Measurements from ENCODE around the gene TSPAN1.

TSPAN1 gene

DNA sequence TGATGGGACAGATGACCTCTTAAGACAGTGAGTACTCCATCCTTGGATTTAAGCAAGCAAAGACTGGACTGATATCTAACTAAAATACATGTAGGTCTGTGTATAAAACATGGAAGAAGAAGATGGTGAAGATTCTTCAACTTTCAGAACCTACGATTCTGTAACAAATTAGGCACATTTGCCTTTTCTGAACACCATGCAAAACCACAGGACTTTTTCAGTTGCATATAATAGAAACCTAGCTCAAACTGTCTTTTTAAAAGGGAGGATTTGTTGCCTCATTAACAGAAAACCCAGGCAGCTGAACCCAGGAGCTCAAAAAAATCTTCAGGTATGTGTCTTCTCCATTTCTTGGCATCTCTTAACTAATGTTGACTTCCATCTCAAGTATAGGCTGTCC lies 14.7 kb upstream of the TSPAN1 start:
- DNase-seq (ENCODE audit: low spot score) = no peak

DNA sequence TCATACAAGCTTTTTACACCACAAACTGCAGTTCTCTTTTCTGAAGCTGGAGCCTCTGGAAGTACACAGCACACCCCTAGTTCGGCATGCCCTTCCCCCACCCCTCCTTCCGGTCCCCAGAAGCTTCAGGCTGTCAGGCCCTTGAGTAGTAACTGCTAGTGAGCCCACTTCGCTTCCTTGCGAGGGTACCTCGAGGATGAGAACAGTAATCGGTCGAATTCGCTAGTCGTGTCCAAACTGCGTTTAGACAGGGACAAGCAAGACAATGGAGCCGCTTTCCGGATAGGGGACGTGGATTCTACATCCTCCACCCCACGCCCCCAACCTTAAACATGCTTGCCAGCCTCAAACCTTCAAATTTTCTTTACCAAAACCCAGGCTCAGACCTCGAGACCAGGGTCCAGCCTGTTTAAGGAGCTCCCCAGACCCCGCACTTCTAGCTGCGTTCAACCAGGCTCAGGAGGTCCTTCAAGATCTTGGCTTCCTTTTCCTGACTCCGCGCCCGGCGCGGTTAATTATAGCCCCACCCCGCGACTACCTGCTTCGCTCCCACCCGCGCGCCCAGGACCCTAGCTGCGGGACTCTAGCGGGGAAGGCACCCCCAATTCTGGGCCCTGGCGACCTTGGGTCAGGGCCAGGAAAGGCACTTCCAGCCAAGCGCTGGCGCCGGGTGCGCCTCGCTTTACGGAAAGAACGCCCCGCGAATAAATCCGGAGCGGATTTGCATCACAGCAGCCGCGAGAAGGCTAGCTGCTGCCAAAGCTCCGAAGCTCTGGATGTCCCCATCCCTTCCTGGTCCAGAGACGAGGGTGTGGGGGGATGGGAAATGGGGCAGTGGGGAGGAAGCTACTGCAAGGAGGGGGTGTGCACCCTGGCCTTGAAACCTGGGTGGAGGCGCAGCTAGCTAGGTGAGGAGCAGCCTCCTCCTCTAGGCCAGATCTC lies 8.1 kb upstream of the TSPAN1 start:
- no peak for DNase-seq (ENCODE audit: low spot score)

DNA sequence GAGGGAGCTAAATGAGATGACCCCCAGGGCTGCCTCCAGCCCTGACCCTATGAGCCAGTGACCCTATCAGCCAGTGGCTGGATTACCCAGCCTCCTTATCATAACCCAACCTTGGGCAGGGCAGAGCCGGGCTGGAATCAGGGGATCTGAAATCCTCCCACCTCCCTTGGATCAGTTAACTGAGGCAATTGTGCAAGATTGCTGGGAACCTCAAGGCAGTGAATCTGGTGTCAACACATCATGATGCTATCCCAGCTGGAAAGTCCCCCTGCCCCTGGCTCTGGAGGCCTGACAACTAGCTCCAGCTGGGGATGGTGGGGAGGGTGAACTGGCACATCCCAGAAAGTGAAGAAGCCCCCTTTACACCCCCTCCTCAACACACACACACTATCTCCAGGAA lies 6.4 kb upstream of the TSPAN1 start:
- DNase-seq (ENCODE audit: low spot score) = no peak

DNA sequence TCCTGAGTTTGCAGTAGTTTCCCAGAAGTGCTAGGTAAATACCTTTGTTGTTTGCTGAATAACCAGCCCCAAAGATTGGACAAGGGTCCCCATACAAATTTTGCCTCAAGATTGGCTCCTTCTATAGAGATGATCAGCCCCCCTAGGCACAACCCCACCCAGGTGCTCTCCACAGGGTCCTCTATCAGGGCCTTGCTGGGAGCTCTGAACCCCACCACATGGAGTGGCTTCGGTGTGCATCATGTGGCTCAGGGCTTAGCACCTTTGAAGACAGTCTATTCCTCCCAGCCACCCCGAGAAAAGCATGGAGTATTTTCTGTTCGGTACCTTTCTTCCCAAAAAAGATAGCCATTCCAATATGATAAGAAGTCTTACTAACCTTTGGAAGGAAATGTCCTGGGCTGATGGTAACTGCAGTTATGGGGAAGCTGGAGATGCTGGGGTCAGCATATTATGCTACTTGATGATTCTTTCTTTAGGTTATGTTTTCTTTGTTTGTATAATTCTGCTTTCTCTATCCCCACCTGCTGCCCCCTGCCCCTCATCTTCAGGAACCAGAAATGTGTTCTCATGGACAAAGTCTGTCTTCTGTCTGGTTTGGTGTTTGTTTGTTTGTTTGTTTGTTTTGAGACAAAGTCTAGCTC lies 5.0 kb upstream of the TSPAN1 start:
- DNase-seq (ENCODE audit: low spot score) = no peak

DNA sequence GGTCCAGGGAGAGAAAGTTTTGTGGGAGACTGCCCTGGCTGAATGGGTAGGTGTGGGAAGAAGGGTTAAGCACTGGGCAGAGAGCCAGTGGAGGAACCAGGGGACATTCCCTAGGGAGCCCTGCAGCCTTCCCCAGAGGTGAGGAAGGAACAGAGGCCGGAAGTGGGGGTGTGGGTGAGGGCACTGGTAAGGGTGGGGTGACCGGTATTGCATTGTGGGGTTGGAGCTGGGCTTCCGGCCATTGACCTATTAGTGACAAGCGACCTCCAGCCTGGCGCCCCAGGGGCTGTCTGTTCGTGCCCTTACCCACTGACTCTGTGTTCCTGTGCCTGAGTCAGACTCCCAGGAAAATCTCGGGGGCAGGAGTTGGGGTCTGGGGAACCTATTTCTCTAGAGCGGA lies 3.5 kb upstream of the TSPAN1 start:
- DNase-seq (ENCODE audit: low spot score) = no peak

DNA sequence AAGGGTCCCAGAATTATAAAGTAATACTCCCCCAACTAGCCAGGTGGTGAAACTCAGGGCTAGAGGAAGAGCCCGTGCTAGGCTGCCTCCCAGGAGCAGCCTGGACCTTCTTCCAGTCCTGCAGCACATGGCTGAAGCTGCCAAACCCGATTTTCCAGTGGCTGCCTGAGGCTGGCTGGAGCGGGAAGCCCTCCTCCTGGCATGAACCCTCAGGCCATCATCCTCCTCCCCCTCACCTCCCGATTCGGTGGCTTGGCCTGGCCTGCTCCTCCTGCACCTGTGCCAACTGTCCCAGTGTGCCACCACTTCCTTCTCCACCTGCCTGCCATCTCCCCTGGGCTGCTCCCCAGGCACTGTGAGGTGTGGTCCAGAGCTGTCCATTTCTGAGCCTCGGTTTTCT lies 3.0 kb upstream of the TSPAN1 start:
- no peak for DNase-seq (ENCODE audit: low spot score)

DNA sequence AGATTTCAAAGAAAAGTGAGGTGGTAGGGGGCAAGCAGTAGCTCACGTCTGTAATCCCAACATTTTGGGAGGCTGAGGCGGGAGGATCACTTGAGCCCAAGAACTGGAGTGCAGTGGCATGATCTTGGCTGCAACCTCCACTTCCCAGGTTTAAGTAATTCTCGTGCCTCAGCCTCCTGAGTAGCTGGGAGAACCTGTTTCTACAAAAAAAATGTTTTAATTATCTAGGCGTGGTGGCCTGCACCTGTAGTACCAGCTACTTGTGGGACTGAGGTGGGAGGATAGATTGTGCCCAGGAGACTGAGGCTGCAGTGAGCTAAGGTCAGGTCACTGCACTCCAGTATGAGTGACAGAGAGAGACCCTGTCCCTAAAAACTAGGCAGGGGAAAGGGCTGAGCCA lies 2.6 kb upstream of the TSPAN1 start:
- no peak for DNase-seq (ENCODE audit: low spot score)

DNA sequence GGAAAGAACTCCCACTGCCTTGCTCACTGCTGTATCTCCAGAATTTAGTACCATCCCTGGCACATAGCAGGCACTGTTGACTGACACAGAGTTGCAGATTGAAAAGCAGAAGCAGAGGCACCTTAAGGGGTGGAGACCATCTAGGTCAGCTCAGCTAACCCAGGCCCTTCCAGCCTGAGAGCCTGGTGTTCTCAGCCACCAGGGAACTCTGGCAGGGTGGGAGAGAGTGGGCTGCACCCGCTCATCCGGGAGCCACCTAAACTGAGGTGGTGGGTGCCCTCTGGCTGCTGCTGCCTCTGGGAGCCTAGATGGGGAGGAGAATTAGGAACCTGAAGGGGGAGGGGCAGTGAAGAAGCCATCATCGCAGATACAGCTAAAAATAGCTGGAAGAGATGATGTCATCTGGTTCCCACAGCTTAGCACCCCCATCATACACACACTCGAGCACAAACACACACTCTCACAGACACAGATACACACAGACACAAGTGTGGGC lies 1.5 kb upstream of the TSPAN1 start:
- no peak for DNase-seq (ENCODE audit: low spot score)

DNA sequence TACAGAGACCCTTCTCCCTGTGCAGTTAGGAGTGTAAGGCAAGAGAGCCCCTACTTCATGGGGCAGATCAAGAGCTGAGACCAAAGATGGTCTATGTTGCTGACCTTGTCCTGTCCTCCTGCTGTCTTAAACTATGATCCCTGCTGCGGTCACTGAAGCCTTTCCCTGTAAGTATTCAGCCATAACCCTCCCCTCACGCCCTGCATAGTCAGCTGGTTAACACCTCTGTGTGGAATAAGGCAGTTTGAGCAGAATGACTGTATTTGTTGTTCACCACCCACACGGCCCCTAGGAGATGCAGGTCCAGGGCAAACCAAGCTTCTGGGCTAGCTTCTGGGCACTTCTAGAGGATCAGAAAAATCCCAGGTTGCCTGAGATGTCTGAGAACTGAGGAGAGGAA lies 356 bp downstream of the TSPAN1 start:
- DNase-seq (ENCODE audit: low spot score) = no peak

DNA sequence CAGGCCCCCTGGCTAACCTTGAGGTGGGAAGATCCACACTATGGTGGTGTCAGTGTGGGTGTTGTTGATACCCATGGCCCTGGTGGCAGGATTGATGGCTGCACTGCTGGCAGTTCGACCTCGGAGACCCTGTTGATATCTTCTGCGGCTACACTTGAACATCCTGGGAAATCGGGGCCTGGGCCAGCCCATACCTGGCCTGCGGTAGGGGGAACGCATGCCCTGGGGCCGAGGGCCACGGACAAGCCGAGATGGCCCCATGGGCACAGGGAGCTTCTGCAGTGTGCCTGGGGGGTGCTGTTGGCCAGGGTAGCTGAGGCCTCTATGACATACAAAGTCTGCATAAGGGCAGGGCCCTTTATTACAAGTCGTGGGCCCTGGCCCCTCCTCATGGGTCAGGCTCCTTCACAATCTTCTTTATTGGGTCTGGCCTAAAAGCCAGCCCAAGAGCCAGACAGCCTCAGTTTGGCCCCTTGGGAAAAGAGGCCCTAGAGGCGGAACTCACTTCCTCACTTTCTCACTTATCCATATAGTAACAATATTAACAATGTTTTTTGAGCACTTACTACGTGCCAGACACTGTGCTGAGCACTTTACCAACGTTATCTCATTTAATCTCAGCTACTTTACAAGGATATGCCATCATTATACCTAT lies 1.5 kb downstream of the TSPAN1 start, which contains the start of gene P3R3URF:
P3R3URF (minus strand) TSS at position 278 of the 655 bp plus-strand sequence; CDS start at position 261, 17 bp downstream.
- DNase-seq (ENCODE audit: low spot score) = no peak

DNA sequence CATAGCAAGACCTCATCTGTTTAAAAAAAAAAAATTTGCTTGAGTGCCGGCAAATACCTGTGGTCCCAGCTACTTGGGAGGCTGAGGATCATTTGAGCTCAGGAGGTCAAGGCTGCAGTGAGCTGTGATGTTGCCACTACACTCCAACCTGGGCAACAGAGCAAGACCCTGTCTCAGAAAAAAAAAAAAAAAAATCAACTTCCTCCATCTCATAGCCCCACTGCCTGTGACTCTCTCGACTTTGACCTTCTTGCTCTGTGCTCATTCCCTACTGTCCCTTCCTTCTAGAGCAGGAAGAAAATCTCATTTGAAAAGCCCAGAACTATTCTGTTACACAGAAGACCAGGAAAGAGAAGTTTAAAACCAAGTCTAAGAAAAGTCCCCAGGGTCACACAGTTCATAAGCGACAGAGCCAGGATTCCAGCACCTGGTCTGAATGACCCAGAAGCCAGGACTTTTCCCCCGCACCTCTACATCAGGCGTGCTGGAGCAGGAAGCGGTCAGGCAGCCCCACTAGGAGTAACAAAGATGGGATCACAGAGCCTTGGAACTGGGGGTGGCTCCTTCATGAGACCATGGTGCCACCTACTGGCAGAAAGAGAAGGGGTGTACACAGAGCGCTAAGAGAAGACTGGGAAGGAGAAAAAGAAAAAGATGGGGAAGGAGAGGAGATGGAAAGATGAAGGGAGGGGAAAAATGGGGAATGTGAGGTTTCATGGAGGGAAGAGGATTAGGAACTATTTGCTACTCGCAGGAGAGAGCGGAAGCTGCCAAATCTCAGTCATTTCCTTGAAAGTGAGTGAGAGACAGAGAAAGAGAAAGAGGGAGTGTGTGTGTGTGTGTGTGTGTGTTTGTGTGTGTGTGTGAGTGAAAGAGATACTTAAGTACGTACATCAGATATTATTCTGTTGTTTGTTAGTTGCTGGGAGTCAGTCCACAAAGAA lies 4.5 kb downstream of the TSPAN1 start:
- peak; percentile 81 for DNase-seq (ENCODE audit: low spot score)

DNA sequence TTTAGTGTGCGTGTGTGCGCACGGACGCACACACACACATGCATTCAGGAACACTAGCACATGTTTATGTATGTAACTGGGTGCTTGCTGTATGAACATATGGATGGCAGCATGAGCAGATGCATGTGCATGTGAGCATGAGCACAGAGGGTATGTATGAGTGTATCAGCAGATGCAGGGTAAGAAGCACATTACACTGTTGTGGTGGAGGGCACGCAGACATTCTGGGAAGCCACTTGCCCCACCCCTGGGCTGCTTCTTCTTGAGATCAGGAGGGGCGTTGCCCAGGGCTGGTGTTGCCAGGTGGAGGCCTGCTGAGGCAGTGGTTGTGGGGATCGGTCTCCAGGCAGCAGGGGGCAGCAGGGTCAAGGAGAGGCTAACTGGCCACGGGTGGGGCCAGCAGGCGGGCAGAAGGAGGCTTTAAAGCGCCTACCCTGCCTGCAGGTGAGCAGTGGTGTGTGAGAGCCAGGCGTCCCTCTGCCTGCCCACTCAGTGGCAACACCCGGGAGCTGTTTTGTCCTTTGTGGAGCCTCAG lies 5.3 kb downstream of the TSPAN1 start:
- DNase-seq (ENCODE audit: low spot score) = peak; percentile 43

DNA sequence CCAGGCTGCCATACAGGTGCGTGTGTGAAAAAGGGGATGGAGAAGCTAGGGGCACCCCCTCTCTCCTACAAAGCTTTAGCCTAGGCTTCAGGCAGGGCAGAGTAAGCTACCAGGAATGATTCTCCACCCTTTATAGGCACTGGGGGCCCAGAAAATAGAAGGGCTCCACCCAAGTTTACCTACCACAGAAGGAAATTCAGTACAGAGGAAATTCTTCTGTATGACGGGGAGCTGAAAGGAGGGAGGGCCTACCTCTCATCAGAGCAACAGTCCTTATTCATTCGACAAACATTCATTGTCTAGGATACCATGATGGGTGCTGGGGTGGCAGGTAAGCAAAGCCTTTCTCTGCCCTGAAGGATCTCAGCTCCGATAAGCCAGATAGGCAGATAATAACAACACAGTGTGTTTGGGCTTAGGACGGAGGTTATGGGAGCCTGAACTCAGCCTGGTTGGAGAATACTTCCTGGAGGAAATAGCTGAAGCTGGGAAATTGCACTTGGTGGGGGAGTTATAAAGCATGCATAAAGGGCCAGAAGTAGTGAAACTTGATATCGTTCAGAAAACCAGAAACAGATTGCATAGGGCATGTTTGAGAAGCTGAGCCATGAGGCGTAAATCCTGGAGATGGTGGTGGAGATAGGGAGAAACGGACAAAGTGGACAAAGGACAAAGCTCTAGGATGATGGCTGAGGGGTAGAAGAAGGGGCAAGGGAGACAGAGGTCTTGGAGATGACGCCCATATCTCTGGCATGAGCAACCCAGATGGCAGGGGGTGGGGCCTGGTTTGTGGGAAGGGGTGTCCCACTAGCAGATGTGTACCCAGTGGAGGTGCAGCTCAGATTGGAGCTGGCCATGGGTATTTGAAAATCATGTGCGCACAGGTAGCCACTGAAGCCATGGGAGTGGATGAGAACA lies 6.7 kb downstream of the TSPAN1 start:
- DNase-seq (ENCODE audit: low spot score) = no peak

DNA sequence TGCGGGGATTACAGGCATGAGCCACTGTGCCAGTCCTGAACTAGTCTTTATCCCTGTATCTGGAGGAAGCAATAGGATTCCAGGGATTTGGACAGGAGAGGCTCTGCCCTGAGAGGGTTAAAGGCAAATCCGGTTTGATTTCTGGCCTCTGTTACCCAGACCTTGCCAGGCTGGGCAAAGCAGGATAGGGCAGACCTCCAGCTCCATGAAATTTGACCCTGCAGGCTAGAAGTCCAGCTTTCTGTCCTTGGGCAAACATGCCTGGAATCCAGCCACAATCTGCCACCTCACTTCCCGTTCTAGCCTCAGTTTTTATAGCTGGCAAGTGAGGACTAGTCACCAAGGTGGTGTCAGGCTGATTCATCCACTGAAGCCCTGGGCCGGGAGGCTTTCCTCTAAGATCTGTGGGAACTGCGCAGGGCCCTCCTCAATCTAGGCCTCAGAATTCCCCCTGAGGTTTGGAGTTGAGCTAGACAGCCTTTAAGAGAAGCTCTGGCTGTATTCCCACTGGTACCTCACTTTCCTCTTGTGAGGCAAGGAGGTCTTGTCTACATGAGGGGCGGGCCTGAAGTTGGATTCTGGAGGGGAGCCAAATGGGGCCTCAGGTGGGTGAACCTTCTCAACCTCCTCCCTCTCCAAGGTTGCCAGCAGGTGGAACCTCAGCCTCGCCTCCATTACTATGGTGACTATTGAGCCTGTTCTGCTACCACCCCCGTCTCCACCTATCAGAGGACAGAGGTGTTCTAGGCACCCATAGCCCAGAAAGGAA lies 8.4 kb downstream of the TSPAN1 start:
- no peak for DNase-seq (ENCODE audit: low spot score)

DNA sequence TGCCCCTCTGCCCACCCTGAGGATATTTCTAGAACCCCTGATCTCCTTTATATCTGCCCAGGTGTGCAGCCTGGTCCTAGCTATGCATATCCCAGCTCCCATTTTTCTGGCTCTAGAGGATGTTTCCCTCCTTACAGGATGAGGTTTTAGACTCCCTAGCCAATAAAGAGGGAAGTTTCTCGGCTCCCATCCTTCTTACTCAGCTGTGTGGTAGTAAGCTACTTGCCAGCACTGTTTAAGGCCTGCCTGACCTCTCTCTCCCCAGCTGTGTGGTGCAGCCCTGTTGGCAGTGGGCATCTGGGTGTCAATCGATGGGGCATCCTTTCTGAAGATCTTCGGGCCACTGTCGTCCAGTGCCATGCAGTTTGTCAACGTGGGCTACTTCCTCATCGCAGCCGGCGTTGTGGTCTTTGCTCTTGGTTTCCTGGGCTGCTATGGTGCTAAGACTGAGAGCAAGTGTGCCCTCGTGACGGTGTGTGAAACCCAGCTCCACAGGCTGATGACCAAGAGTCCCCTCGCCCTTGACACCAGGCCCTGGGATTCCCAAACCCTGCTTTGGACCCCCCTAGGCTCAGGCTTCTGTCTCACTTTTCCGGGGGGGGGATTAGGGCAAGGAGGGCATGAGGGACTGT lies 9.2 kb downstream of the TSPAN1 start:
- no peak for DNase-seq (ENCODE audit: low spot score)

DNA sequence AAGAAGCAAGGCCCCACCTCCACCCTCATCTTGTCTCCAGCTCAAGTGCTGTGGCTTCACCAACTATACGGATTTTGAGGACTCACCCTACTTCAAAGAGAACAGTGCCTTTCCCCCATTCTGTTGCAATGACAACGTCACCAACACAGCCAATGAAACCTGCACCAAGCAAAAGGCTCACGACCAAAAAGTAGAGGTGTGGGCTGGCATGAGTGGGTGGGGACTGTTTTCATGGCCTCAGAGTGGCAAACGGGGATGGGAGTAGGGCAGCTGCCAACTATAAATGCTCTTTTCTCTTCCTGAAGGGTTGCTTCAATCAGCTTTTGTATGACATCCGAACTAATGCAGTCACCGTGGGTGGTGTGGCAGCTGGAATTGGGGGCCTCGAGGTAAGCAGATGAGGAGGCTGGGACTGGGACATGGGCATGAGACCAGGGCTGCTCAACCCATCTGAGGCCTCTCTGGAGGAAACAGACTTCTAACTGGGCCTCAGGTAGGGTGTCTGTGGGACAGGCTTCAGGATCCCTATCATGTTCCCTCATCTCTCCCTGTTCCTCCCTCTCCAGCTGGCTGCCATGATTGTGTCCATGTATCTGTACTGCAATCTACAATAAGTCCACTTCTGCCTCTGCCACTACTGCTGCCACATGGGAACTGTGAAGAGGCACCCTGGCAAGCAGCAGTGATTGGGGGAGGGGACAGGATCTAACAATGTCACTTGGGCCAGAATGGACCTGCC lies 10.2 kb downstream of the TSPAN1 start:
- no peak for DNase-seq (ENCODE audit: low spot score)

DNA sequence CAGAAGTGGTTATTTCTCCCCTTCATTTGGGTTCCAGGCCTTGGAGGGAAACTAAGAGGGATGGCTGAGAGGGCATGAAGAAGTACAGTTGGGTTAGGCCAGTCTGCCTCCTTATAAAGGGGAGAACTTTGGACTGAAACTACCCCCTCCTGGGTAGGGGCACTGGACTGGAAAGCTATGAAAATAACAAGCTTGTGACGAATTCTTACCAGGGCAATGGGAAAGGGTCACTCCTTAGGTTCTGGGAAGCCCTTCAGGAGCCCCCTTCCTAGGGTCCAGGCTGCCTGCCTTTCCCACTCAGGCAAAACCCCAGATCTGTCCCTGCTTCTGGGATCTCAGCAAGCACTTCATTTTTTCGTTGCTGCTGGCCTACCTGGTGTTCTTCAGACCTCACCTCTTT lies 11.2 kb downstream of the TSPAN1 start:
- no peak for DNase-seq (ENCODE audit: low spot score)

Measured in NAMALWA (cell line).